Measurements from ENCODE around the gene OCA2. TPM values are rescaled to one million over a fixed set of nuclear protein-coding genes. Genes with fewer than 3 reads are reported as not detected.
A peak's percentile ranks its signal among the peaks of the same experiment; 100 is the strongest.

The OCA2 gene
- total and polyA plus RNA-seq, 2 of the 13 experiments (the other 11 are each of a cell fraction or from before 2014, with no cell fraction given): 0.02 to 0.05 TPM

DNA sequence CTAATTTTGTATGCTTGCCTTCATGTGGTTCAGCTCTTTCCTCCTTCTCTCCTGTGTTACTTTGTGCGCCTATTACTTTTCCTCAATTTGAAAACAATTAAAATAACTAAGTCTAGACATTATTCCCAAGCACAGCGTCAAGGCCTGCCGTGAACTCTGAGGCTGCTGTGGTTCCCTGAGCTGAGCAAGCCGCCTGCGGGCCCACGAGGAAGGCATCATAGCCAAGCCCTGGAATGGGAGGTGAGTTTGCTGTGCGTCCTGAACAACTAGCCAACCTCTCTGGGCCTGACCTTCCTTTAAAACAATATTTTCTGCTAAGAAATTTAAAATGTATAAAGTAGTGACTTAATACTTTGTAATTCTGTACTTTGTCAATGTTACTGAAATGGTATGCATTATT lies 327.2 kb downstream of the OCA2 start:
- Histone ChIP-seq H3K4me2 (ENCODE audit: low read depth, low read length) (no peak overlapping the region), H3K4me3 (replicated peaks in 1 of 3; ENCODE audit: insufficient read depth in 1 of 3, low read depth in 2 of 3, low read length in 3 of 3) (no peak overlapping the region), H3K36me3 (replicated peaks in 1 of 2; ENCODE audit: control insufficient read depth in 1 of 2, insufficient read depth in 2 of 2, low read length in 2 of 2) (no peaks in the 10 kb centered on the region), H3K27me3 (ENCODE audit: control insufficient read depth in 1 of 2, insufficient read depth in 2 of 2, low read length in 2 of 2) (no peaks in the 10 kb centered on the region; a peak in 1 of 5 replicates), H2AFZ (ENCODE audit: low read length) (no peak overlapping the region), H3K9ac (ENCODE audit: insufficient read depth, low read depth, low read length) (no peak overlapping the region), H4K20me1 (ENCODE audit: insufficient read depth, low read length) (no peaks in the 10 kb centered on the region), H3K79me2 (ENCODE audit: insufficient read depth, low read length) (no peaks in the 10 kb centered on the region), H3K4me1 (ENCODE audit: insufficient read depth, low read length) (no peaks in the 10 kb centered on the region), H3K27ac (ENCODE audit: extremely low read length, insufficient read depth, low read length) (no peak overlapping the region), H3K9me3 (ENCODE audit: low read length) (no peaks in the 10 kb centered on the region)
- intact Hi-C loops (cut with micrococcal nuclease; ENCODE audit: unreplicated experiment): no loop called here
- TF ChIP-seq, protein P1, sequence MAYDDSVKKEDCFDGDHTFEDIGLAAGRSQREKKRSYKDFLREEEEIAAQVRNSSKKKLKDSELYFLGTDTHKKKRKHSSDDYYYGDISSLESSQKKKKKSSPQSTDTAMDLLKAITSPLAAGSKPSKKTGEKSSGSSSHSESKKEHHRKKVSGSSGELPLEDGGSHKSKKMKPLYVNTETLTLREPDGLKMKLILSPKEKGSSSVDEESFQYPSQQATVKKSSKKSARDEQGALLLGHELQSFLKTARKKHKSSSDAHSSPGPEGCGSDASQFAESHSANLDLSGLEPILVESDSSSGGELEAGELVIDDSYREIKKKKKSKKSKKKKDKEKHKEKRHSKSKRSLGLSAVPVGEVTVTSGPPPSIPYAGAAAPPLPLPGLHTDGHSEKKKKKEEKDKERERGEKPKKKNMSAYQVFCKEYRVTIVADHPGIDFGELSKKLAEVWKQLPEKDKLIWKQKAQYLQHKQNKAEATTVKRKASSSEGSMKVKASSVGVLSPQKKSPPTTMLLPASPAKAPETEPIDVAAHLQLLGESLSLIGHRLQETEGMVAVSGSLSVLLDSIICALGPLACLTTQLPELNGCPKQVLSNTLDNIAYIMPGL (CRISPR knock-in tag; IDR thresholded peaks at IDR 0.05; ENCODE audit: borderline replicate concordance in 1 of 2, low read depth in 1 of 2): no peak
- TF ChIP-seq ZNF768 (CRISPR knock-in tag; IDR thresholded peaks at IDR 0.05) (peak; percentile 50; the same call in 1 of the 2 replicates), EHMT2 (IDR thresholded peaks at IDR 0.05; ENCODE audit: borderline replicate concordance, low read depth, low read length) (no peak), FOXC1 (CRISPR knock-in tag; IDR thresholded peaks at IDR 0.05; ENCODE audit: borderline replicate concordance) (no peak), ZNF136 (CRISPR knock-in tag; IDR thresholded peaks at IDR 0.05; ENCODE audit: low read depth) (no peak)
- ATAC-seq (no peak), DNase-seq (ENCODE audit: low spot score) (no peak), FAIRE-seq (no peak)
- ChIA-PET CTCF (ENCODE audit: low intra/inter-chr PET ratio, low total read pairs) (no interaction called here), POLR2A (no interaction called here)
- 21% methylated on average over 7 of the region's 7 CpGs for WGBS (ENCODE audit: low lambda C conversion rate)
- BruUV-seq (replicated peaks): no TSS peak
- in situ Hi-C loops (cut with HindIII; ENCODE audit: extremely low pct_ligation_motif_present, low pct_unique_long_range_greater_than_20kb): no loop called here

Measured in HepG2 (cell line).